Frontal cortex (tissue), 1 donor: ENCODE measurements around the gene ADAMTS9. TPM values are rescaled to one million over a fixed set of nuclear protein-coding genes. Genes with fewer than 3 reads are reported as not detected.

Experiments
- small RNA-seq: library from RNA; depleted of rRNA; stranded (forward); fragments of <200 nt; gene quantifications from one replicate; pipeline ENCODE3, GENCODE V24; 2014
- total RNA-seq: library from RNA; depleted of rRNA; stranded (reverse); fragments of >200 nt; gene quantifications from one replicate; pipeline ENCODE4 v1.2.3, GENCODE V29; 2014

The ADAMTS9 gene
- total RNA-seq, 1 donor from 2014 or later, result 24.1 TPM

Small RNAs within 50 kb of the gene (small RNA-seq; reads per million reads assigned to genes)
- not detected for gene RNU6-739P
